GM10266 (cell line): ENCODE data around the gene IL17D.
A peak's percentile ranks its signal among the peaks of the same experiment; 100 is the strongest.

Experiments used
- DNase-seq: peaks from one replicate; pipeline ENCODE4 v3.0.0; 2012; ENCODE audit errors: extremely low spot score
- TF ChIP-seq, protein P1 (sequence below): IDR thresholded peaks from 2 replicates; pipeline ENCODE4 v1.5.1; 2012; ENCODE audit warnings: mild to moderate bottlenecking, low read depth; ENCODE audit not compliant: control insufficient read depth, insufficient read depth; ENCODE audit errors: missing control alignments

The IL17D gene

DNA sequence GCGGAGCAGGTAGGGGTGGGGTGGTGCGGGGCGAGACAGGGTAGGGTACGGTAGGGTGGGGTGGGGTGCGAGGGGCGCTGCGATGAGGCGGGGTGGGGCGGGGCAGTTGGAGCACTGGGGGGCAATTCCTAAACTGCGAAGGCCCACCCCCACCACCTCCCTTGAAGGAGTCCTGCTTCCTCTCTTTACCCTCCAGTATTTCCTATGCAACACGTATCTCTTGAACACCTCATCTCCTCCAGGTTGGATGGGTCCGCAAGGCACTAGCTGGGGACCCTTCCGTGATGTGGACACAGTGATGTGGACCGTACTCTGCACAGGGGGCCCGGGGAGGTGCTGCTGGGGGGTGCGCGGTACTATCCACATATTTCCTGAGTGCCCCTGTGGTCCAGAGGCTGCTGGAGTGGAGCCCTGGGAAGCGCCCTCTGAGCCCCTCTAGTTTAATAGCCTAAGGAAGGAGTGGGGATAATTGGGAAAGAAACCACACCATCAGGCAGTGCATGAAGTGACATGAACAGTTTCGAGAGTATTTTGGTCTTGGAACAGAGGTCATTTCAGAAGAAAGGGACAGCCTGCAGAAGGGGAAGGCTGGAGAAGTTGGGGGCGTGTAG lies 1.1 kb downstream of the IL17D start:
- DNase-seq = peak; percentile 34
- TF ChIP-seq, protein P1, sequence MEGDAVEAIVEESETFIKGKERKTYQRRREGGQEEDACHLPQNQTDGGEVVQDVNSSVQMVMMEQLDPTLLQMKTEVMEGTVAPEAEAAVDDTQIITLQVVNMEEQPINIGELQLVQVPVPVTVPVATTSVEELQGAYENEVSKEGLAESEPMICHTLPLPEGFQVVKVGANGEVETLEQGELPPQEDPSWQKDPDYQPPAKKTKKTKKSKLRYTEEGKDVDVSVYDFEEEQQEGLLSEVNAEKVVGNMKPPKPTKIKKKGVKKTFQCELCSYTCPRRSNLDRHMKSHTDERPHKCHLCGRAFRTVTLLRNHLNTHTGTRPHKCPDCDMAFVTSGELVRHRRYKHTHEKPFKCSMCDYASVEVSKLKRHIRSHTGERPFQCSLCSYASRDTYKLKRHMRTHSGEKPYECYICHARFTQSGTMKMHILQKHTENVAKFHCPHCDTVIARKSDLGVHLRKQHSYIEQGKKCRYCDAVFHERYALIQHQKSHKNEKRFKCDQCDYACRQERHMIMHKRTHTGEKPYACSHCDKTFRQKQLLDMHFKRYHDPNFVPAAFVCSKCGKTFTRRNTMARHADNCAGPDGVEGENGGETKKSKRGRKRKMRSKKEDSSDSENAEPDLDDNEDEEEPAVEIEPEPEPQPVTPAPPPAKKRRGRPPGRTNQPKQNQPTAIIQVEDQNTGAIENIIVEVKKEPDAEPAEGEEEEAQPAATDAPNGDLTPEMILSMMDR = no peak

DNA sequence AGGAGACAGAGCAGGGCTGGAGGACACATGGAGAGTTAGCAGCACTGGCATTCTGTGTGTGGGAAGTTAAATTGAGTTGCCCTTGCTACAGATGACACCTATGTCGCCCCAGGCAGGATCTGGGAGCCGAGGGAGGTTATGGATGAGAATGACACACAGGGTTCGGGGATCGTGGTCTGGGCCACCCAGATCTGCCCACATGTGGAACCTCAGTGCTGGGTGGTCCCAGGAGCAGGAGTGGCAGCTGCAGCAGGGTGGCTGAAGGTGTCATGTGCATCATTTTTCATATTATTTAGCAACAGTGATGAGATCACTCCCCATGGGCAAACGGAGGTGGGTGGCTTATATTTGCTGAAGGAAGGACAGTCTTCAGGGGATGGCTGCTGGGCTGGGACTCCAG lies 3.2 kb downstream of the IL17D start:
- TF ChIP-seq, protein P1 = no peak
- peak; percentile 11 for DNase-seq

GRCh38 chr13:20708216-20708615 lies 4.7 kb downstream of the IL17D start:
- DNase-seq = no peak
- TF ChIP-seq, protein P1 = no peak

- TF ChIP-seq, protein P1 = no peak
- DNase-seq = peak; percentile 9
These were observed 5.9 kb downstream of the IL17D start for GRCh38 chr13:20709369-20709768.

DNA sequence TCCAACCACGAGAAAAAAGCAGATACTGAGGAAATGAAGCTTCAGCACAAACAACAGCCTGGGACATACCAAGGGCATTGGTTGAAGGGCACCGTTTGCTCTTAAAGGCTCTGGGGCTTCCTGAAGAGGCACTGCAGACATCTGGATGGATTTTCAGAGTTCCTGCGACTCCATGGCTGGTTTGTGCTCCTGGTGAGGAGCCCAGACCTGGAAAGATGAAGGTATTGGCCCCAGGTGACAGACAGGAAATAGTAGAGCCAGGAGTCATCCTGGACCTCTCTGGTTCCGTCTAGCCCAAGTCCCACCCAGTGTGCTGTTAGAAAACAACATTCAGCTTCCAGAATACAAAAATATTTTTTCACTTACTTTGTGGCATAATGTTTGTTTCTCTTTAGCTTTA lies 6.3 kb downstream of the IL17D start:
- no peak for DNase-seq
- TF ChIP-seq, protein P1 = no peak

GRCh38 chr13:20711301-20712044 lies 8.0 kb downstream of the IL17D start:
- DNase-seq = no peak
- TF ChIP-seq, protein P1 = no peak

- TF ChIP-seq, protein P1 = no peak
- no peak for DNase-seq
These were observed 9.5 kb downstream of the IL17D start for GRCh38 chr13:20713014-20713376.
